NAMALWA (cell line): Measurements from ENCODE around the gene GCLC.
"Not testable (repeated sequence)": the region's sequence is repeated elsewhere in the genome, so short reads cannot be mapped to it uniquely, and the experiment has no call there.

Source experiments
- DNase-seq: peaks from one replicate; pipeline ENCODE4 v3.0.0-alpha.2; 2015; ENCODE audit warnings: low spot score

The GCLC gene

DNA sequence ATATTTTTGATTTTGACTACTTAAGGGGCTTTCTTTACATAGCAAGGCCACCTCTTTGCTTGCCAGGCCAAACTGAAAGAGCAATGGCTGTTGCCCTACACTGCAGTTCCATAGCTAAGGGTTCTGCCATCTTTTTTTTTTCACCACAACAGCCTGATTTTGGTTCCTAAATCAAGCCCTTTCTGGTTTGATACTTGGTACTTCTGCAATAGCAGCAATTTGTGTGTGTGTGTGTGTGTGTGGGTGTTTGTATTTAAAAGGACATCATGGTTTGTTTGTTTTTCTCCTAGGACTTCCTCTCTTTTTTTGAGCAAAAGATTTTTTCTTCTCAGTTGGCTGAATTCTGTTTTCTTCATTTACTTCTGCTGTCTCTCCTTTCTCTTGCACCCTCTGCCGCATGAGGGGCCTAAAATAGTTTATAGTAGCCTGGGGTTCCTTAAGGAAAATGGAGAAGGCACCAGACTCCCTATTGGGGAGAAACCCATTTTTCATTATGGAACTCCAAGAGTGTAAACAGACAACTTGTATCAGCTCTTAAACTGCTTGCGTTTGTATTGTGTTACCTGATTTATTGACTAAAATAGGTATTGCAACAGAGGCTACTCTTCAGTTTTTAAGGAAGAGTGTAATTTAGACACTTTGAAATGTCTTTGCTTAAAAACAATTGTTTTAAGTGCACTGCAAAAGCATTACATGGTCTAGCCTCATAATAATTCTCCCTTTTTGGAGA is 12.2 kb upstream of the GCLC start:
- DNase-seq, result no peak

DNA sequence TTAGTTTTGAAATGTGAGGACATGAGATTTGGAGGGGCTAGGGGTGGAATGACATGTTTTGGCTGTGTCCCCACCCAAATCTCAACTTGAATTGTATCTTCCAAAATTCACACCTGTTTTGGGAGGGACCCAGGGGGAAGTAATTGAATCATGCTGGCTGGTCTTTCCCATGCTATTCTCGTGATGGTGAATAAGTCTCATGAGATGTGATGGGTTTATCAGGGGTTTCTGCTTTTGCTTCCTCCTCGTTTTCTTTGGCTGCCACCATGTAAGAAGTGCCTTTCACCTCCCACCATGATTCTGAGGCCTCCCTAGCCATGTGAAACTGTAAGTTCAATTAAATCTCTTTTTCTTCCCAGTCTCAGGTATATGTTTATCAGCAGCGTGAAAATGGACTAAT is 8.7 kb upstream of the GCLC start:
- not testable (repeated sequence) for DNase-seq

DNA sequence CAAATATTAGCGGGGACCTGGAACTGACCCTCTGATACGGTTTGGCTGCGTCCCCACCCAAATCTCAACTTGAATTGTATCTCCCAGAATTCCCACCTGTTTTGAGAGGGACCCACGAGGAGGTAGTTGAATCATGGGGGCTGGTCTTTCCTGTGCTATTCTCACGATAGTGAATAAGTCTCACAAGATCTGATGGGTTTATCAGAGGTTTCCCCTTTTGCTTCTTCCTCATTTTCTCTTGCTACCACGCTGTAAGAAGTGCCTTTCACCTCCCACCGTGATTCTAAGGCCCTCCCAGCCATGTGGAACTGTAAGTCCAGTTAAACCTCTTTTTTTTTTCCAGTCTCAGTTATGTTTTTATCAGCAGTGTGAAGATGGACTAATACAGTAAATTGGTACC is 6.8 kb upstream of the GCLC start:
- DNase-seq, result peak; percentile 21

DNA sequence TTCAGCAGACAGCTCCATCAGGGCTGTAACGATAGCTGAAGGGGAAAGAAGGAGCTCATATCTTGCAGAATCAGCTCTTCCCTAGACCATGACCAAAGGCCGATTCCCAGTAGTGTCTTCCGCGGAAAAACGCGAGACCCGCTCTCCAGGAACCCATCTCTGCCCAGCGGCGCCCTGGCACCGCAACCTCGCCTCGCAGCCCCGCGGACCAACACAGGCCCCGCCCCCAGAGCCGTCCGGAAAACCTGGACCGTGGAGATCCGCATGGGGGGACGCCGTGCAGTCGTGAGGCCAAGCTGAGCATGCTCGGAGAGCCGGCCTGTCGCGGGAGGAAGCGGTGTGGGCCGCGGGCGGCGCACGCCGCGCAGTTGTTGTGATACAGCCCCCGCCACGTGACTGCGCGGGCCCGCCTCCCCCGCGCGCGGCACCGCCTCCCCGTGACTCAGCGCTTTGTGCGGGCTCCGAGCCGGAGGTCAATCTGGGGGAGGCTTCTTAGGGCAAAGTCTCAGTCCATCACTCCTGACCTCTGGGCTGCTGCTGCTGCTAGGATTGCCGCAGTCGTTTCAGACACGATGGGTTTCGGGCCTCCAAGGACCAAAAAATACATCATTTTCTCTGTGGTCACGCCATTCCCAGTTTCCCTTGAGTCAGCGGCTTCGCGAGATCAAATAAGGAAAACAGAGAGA is 3.1 kb upstream of the GCLC start:
- DNase-seq, result peak; percentile 95

DNA sequence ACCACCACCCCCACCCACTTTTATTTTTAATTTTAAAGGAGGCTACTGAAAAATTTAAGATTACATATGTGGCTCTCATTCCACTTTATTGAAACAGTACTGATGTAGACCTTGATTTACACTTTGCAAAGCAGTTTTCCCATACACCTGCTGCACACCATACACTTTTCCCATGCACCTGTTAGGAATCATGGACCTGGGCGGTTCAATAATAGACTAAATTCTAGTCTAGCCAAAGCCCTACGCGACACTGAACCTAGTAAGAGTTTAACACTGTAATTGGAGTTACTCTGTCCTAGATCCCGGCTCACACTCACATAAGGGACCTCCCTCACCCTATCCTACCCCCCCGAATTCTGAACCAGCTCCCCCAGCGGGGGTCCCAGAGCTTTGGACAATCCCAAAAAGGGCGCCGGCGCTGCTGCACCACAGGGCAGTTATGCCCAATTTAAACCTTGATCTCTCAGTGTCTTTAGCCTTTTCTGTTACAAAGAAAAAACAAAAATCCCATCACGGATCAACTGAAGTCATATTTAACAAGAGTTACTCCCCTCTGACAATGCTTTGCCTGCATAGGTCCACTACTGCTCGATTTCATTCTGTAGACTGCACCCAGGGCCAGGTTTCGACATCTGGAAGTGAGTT is 2.4 kb upstream of the GCLC start:
- DNase-seq, result no peak

DNA sequence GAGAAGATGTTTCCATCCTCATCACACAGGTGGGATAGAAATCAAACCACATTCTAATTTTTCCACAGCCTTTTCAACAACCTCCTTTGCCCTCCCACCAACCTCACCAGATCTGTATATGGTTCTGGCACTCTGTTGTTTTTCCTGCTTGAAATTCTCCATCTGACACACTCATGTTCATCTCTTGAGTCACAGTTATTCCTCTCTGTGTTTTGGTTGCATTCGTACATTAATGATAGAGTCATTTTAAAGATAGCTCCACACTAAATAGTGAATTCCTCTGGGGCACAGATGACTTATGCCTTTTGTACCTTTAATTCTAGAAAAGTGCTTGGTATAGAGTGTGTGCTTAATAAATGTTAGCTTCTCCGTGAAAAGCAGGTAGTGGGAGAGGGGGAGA is 1.4 kb upstream of the GCLC start:
- no peak for DNase-seq

DNA sequence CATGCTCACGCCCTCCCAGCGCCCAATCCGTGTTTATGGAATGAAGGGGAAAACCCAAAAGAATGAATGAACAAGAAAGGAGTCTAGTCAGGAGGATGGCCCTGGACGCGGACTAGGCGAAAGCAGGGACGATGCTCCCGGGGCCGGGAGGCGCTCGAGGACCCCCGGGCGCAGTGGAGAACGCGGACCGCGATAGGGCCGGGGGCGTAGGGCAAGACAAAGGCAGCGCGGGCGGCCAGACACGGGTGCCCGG is 758 bp downstream of the GCLC start:
- DNase-seq, result peak; percentile 46

DNA sequence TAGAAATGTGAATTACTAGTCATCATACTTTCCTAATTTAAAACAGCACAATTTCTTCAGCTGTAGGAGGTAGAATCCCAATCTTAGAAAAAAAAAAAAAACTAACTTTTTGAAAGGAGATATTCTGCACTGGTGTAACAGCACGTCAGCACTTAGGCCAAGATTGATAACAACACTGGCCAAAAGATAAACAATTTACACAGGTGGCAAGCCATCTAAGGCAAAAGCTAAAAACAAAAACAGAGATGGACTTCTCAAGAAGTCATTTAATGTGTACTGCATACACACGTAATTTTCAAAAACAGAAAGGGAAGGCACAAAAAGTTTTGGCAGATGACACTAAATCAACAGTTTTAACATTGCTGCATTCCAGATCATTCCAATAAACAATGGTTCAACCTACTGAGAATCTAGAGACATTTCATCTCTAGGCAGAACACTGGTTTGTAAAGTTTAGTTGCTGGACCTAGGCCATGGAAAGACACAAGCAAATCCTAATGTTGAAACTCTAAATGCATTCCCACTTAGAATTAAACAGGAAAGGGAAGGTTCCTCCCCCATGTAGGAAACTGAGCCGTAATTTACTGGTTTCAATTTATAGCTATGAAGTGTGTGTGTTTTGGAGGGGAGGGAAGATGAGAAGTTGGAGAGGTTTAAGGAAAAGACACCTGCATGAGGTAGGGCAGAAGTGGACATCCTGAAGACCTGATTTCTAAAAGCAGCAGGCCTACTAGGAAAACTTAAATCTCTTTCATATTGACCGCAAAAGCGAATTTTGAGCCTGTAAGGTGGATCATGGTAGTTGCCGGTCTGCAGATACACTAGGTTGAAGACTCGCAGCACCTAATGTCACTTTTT is 1.3 kb downstream of the GCLC start:
- DNase-seq, result peak; percentile 49

DNA sequence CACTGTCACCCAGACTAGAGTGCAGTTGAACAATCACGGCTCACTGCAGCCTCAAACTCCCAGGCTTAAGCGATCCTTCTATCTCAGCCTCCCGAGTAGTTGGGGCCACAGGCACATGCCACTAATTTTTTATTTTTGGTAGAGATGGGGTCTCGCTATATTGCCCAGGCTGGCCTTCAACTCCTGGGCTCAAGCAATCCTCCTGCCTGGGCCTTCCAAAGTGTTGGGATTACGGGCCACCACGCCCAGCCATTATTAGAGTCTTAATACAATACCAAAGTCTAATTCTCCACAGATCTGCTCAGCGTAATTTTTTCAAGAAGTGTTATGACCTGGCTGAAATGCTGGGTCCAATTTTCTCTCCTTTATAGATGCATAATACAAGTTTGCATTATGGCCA is 3.0 kb downstream of the GCLC start:
- DNase-seq, result no peak

DNA sequence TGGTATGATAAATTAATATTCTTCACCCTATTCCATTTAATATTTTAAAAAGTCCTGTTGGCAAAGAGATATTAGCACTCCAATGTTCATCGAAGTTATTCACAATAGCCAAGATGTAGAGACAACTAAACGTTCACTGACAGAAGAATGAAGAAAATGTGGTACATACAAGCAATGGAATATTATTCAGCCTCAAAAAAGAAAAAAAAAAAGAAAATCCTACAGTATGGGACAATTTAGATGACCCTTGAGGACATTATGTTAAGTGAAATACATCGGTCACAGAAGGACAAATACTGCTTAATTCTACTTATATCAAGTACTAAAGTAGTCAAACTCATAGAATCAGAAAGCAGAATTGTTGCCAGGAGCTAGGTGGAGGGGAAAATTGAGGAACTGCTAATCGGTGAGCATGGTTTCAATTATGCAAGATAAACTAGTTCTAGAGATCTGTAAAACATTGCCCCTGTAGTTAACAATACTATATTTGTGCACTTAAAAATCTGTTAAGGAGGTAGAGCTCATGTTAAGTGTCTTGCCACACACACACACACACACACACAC is 4.7 kb downstream of the GCLC start:
- no peak for DNase-seq

DNA sequence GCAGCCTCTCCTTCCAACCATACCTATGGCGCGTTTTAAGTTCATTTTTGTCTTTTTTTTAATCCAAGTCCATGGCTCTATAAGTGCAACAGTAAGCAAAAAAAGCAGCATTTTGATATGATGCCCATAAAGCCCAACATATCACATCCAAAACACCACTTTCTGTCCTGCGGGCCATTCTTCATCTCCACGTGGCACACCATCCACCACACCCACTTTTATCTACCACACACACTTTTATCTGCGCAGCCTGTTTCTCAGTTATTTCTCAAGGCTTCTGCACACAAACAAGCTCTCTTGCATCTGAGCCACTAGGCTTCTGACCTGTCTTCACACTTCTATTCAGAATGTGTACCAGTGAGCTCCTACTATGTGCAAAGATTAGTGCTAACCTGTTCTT is 5.3 kb downstream of the GCLC start:
- no peak for DNase-seq

DNA sequence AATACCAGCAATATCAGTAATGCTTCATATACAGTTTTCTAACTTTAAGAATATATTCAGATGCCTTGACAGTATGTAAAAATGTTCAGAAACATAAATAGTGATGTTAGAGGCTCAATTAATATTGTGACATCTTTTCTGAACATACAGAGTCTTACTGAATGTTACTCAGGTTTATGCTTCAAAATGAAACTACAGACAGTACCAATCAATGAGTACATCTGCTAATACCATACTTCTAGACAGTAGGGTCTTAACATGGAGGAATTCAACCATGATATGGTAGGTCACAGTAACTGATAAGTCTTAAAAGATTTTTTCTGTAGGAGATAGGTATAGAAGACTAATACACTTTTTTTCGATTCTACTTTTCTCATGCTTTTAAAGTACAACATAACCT is 8.3 kb downstream of the GCLC start:
- DNase-seq, result no peak

DNA sequence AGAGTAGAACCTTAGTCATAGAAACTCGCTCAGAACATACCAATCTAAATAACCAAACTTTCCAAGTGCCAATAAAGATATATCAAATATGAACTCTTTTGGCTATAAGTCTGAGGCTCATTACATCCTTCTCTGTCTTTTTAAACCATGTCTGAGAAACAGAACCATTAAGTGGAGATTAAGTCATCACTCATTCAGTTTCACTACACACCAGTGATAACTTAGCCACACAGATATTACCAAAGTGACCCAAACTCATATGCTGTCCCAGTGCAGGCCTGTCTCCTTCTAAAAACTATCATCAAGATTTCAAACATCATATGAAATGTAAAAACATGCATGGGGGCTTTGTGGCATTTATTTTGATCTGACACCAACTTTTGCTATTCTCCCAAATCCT is 12.0 kb downstream of the GCLC start:
- DNase-seq, result no peak

DNA sequence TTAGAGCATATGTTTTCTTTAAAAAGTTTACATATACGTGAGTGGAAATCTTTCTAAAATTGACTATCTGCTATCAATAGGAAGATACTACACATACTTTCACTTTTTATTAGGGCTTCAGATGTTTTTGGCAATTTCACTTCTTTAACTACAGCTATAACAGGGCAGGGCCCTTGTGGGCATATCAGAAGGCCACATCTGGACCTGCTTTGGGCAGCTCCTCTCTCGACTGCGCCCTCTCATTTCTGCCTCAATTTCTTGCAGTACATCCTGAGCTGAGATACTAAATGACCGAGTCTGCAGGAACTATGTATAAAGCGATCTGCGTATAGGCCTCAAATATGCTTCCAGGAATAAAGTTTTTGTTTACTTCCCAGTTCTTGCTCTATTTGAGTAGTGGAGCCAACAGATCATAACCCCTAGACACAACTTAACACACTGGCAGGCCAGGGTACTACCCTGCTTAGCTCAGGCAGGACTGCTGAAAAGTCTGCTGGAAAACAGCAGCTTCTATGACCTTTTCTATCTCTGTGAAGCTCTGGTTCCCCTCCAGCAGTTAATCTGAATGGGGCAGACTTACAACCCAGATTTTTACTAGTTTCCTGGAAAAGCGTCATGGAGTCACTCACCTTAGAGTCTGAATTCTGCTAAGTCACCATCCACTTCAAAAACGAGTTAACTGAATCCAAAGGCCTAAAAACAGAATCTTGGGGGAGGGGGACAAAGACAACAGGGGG is 12.7 kb downstream of the GCLC start:
- DNase-seq, result no peak

DNA sequence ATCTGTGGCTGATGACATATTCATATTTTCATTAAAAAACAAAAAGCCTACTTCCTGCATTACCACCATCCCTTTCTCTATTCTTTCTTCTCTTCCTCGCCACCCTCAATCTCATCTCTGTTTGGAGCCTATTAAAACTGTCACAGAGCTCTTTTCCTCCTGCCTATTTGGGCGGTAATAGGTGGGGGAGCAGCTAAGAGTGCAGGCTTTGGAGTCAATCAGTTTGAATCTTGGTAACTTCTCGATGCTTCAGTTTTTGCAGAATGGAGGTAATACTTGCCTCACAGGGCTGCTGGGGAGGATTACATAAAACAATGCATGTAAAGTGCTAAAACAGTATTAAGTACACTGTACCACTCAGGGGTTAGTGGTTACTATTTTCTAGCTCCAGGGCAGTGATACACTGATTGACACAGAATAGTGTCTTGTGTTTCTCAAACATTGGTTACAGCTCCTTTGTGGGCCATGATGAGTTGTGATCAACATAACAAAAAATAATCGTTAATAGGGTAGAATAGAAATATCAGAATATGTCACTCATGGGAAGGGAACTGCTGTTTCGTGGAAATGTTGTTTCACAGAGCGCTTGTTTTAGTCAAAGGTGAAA is 14.0 kb downstream of the GCLC start:
- no peak for DNase-seq

DNA sequence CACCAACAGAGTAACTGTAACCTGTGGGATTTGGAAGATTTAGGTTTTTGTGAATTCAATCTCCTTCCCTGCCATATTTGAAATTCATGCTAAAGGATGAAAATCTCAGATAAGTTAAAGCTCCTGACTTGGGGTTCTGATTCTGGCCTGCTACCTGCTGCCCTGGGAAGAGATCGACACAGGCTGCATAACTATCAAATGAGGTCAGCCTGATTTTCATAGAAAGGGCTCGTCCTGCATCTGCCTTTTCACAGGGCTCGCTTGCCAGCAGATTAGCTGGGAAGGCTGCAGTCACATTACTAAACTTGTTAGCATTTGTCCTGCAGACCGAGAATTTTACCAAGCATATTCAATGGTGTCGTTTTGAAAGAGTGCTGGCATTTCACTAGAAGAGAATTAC is 14.6 kb downstream of the GCLC start:
- no peak for DNase-seq

DNA sequence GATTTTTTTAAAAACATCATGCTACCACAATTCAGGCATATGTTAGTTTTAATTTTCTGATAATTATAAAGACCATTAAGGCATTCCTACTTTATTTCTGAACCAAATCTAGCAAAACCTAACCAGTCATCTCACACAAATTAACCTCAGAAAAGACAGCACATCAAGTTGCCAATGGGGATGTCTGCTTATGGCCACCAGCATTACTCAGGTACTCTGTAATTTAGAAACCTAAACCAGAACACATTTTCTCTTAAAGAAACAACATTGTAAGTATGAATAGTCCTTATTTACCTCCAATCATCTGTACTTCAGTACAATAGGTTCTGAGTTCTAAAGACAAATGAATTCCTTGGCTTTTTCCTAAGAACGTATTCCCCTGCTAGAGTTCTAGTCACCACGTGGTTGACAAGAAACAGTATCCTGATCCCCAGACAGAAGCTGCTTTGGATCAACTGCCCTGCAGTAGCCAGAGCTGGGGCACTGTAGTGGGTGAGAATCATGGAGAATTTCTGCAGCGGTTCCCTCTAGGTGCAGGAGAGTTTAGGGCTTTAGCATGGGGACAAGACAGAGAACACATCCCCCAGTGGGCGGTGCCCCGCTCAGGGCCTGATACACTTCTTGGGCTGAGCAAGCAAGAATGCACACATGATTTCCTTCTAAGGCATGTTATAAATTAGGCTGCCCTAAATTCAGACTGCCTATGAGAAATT is 15.4 kb downstream of the GCLC start:
- no peak for DNase-seq

DNA sequence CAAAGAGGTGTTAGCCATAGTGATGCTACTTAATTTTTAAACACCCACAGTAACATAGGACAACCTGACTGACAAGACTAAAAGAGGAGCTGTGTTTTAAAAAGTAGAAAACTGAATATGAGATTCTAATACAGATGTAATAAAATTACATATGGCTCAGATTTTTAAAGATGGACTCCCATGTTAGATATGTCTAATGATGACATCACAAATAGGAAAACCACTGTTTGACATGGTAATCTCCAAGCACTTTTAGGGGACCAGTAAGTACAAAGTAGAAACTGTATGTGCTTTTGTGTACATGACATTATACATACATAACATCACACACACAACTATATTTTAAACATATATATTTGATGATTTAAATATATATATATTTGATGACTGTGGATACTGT is 16.8 kb downstream of the GCLC start:
- no peak for DNase-seq

DNA sequence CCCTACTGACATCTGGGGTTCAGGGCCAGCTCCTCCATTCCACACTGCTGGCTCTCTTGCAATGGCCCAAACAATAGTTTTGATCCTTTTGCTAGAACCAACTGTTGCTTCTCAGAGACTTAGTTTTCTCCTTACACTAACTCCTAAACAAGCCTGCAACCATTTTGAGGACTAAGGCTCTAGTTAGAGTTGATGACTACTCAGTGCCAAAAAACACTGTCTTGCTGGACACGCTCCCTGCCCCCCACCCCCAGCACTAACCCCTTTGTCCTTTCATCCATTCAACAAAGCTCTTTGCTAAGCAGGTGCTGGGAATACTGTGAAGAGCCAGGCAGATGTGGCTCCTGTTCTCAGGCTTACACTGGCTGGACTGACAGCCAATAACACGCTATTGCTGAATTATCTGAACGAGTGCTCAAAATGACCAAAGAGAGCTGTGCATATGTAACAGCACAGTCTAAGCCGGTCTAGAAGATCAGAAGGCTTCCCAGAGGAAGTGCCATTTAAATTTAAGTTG is 17.6 kb downstream of the GCLC start:
- DNase-seq, result no peak

DNA sequence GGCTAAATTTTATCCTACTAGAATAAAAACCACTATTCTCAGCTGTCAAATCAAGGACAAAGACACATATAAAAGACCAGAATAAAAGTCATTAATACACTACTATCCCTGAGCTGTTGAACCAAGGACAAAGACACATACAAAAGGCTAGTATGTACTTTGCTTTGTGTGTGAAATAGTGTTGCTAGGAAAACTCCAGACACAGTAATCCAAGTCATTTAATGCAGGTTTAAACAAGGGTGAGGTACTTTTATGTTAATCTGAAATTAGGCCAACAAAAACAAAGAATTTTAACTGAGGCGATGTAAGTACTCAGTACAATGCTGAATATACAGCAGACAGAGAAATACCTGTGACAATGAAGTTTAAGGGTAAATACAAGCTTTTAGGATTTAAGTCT is 18.9 kb downstream of the GCLC start:
- DNase-seq, result no peak

DNA sequence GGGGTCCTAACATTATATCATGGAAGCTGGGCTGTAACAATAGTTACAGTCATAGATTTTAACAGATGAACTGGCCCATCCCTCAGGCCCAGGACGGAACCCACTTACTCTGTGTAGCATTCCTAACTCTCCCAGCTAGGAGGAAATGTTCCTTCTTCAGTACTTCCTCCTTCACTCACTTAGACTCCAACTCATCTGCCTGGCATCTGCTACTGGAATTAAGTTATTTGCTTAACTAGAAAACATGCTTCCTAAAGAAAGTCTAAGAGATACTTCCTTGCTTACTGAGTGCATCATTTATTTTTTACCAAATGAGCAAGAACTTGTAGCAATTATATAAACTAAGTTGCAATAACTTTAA is 20.5 kb downstream of the GCLC start:
- DNase-seq, result no peak
